GM18870 (cell line): ENCODE measurements around the gene PITRM1.
"Not testable (repeated sequence)": the region's sequence is repeated elsewhere in the genome, so short reads cannot be mapped to it uniquely, and the experiment has no call there.

ENCODE experiments used
- ATAC-seq: cut with Tn5 transposase; IDR thresholded peaks from one replicate; pipeline ENCODE4 v1.9.1; 2021; ENCODE audit warnings: moderate library complexity; ENCODE audit not compliant: unreplicated experiment

The PITRM1 gene

GRCh38 chr10:3172446-3173170, at the start of gene PITRM1:
Gene PITRM1 (minus strand): TSS chr10:3172782. CDS start chr10:3172772, 10 bp downstream.
- peak; percentile 97 for ATAC-seq

GRCh38 chr10:3222068-3222467, 49.5 kb upstream of the PITRM1 start:
- ATAC-seq, result no peak

GRCh38 chr10:3221601-3222000, 49.0 kb upstream of the PITRM1 start:
- not testable (repeated sequence) for ATAC-seq

GRCh38 chr10:3220853-3221252, 48.3 kb upstream of the PITRM1 start:
- no peak for ATAC-seq

GRCh38 chr10:3219021-3219628, 46.5 kb upstream of the PITRM1 start:
- not testable (repeated sequence) for ATAC-seq

GRCh38 chr10:3217853-3218252, 45.3 kb upstream of the PITRM1 start:
- no peak for ATAC-seq

- ATAC-seq, result no peak
Measured at GRCh38 chr10:3217301-3217700, 44.7 kb upstream of the PITRM1 start.

- ATAC-seq, result no peak
Measured at GRCh38 chr10:3215153-3215775, 42.7 kb upstream of the PITRM1 start.

GRCh38 chr10:3213758-3214515, 41.4 kb upstream of the PITRM1 start:
- ATAC-seq, result no peak

- no peak for ATAC-seq
Measured at GRCh38 chr10:3213208-3213607, 40.6 kb upstream of the PITRM1 start.

GRCh38 chr10:3210251-3210877, 37.8 kb upstream of the PITRM1 start:
- no peak for ATAC-seq

- ATAC-seq, result no peak
Measured at GRCh38 chr10:3208481-3209406, 36.2 kb upstream of the PITRM1 start.

GRCh38 chr10:3207351-3207750, 34.8 kb upstream of the PITRM1 start:
- ATAC-seq, result no peak

- ATAC-seq, result no peak
Measured at GRCh38 chr10:3206511-3207157, 34.1 kb upstream of the PITRM1 start.

GRCh38 chr10:3203972-3204371, 31.4 kb upstream of the PITRM1 start:
- ATAC-seq, result no peak

- no peak for ATAC-seq
Measured at GRCh38 chr10:3203016-3203811, 30.6 kb upstream of the PITRM1 start.

GRCh38 chr10:3201796-3202195, 29.2 kb upstream of the PITRM1 start:
- no peak for ATAC-seq

GRCh38 chr10:3199488-3199887, 26.9 kb upstream of the PITRM1 start:
- ATAC-seq, result no peak

GRCh38 chr10:3198900-3199299, 26.3 kb upstream of the PITRM1 start:
- ATAC-seq, result no peak
